ENCODE data around the gene ACTMAP.

Gene ACTMAP

GRCh38 chr19:40692212-40692551, 58.1 kb downstream of the ACTMAP start:
- DNase-seq: no peak

DNA sequence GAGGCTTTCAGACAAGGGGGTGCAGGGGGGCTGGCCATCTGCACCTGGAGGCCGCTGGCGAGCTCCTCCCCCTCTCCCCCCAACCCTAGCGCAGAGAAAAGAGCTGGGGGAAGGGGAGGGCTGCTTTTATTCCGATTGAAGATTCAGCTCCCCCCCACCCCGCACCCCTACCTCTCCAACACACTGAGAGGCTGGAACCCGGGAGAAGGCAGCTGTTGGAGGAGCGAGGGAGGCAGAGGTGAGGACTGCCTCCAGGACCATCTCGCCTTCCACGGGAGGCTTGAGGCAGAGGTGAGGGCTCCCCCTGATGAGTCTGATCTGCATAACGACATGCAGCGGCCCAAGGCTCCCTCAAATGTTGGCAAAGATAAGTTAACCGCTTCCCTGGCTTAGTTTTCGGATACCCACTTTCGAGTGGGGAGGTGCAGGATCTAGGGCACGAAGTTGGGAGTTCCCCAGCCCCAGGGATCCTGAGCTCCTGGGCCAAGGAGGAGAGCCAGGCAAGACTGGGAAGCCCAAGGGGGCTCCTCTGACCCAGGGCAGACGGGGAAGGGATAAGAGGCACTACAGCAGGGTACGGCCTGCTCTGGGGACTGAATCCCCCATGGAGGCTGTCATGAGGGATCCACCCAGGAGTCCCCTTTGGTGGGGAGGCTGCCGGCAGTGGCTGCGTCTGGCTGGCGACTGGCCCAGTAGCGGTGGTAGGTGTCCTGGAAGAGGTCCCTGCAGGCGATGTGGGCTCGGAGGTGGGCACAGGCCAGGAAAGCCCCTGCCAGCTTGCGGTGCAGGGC, 58.7 kb downstream of the ACTMAP start:
- DNase-seq: no peak
